Measurements from ENCODE around the gene CHN2. TPM values are rescaled to one million over a fixed set of nuclear protein-coding genes. Genes with fewer than 3 reads are reported as not detected.

Gene CHN2
- total RNA-seq, 4 donors from 2014 or later, result 8.0 to 9.8 (median 8.9) TPM

DNA sequence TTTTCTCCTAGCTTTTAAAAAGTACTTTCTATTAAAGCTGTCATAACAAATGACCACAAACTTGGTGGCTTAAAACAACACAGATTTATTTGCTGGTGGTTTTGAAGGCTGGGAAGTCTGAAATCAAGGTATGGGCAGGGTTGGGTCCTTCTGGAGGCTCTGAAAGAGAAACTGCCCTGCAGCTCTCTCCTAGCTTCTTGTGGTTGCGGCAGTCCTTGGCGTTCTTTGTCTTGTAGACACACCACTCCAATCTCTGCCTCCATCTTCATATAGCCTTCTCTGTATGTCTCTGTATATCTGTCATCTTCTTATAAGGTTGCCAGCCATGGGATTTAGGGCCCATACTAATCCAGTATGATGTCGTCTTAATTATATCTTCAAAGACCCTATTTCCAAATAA is 289.7 kb downstream of the CHN2 start:
- Histone ChIP-seq H3K27me3 (no peaks in the 10 kb centered on the region), H3K9me3 (no peaks in the 10 kb centered on the region), H3K36me3 (no peaks in the 10 kb centered on the region), H3K4me1 (peaks cover 47 to 87% (median 84%) of the 10 kb centered on the region in 4 donors), H3K27ac (replicated peaks in 1 of 4) (peak overlapping the region in 3 of 4 donors; percentile 62 to 72 (median 69)), H3K4me3 (no peak overlapping the region)
- TF ChIP-seq EP300 (IDR thresholded peaks at IDR 0.05), result no peak
- TF ChIP-seq POLR2A (IDR thresholded peaks at IDR 0.05; ENCODE audit: low read depth), result no peak
- TF ChIP-seq, protein P1, sequence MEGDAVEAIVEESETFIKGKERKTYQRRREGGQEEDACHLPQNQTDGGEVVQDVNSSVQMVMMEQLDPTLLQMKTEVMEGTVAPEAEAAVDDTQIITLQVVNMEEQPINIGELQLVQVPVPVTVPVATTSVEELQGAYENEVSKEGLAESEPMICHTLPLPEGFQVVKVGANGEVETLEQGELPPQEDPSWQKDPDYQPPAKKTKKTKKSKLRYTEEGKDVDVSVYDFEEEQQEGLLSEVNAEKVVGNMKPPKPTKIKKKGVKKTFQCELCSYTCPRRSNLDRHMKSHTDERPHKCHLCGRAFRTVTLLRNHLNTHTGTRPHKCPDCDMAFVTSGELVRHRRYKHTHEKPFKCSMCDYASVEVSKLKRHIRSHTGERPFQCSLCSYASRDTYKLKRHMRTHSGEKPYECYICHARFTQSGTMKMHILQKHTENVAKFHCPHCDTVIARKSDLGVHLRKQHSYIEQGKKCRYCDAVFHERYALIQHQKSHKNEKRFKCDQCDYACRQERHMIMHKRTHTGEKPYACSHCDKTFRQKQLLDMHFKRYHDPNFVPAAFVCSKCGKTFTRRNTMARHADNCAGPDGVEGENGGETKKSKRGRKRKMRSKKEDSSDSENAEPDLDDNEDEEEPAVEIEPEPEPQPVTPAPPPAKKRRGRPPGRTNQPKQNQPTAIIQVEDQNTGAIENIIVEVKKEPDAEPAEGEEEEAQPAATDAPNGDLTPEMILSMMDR (IDR thresholded peaks at IDR 0.05), result no peak
- no peak for TF ChIP-seq POLR2AphosphoS5 (IDR thresholded peaks at IDR 0.05)
- 88% methylated on average over 3 of the region's 3 CpGs for WGBS
- peak; percentile 50 for DNase-seq (ENCODE audit: extremely low spot score)
- intact Hi-C loops (cut with DNase I), result no loop called here

DNA sequence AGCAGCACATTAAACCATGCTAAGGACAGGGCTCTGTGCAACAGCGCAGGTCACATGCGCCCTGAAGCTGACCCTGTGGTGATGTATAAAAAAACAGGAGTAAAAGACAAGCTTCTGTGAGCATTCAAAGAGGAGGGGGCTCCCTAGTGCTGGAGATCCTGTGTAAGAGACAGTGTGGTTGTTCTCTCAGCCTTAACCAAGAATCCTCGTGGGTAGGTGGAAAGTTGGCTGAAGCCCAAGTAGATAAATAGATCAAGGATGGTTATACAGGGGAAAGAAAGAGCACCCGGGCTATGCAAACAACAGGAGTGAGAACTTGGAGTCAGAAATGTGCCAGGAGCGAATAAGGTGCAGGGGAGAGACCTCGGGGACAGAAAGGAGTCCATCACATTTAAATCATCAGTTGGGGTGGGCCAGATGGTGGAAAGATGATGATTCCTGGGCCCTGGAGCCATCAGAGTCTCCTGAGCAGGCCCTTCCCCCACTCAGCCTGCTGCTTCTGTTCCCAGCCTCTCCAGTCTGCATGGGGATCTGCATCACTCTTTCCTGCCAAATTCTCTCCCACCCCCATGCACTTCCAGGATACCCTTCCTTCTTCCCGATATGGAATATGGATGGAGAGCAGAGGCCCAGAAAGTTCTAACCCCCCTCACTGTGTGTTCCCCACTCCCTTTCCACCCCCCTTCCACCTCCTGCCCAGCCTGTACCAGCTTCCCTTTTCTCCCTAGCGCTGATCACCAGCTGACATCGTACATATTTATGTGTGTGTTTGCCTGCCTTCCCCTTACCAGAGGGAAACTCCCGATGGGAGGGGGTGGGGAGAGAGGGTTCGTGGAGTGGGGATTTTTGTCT is 291.0 kb downstream of the CHN2 start:
- Histone ChIP-seq H3K27me3 (no peaks in the 10 kb centered on the region), H3K4me3 (no peak overlapping the region), H3K27ac (replicated peaks in 1 of 4) (no peak overlapping the region), H3K9me3 (no peaks in the 10 kb centered on the region), H3K4me1 (peaks cover 37 to 79% (median 75%) of the 10 kb centered on the region in 4 donors), H3K36me3 (no peaks in the 10 kb centered on the region)
- DNase-seq (ENCODE audit: extremely low spot score), result peak; percentile 39
- 51% methylated on average over 11 of the region's 11 CpGs for WGBS
- no peak for TF ChIP-seq POLR2AphosphoS5 (IDR thresholded peaks at IDR 0.05)
- TF ChIP-seq, protein P1 (IDR thresholded peaks at IDR 0.05), result no peak
- no peak for TF ChIP-seq POLR2A (IDR thresholded peaks at IDR 0.05; ENCODE audit: low read depth)
- no peak for TF ChIP-seq EP300 (IDR thresholded peaks at IDR 0.05)
- intact Hi-C loops (cut with DNase I), result no loop called here

DNA sequence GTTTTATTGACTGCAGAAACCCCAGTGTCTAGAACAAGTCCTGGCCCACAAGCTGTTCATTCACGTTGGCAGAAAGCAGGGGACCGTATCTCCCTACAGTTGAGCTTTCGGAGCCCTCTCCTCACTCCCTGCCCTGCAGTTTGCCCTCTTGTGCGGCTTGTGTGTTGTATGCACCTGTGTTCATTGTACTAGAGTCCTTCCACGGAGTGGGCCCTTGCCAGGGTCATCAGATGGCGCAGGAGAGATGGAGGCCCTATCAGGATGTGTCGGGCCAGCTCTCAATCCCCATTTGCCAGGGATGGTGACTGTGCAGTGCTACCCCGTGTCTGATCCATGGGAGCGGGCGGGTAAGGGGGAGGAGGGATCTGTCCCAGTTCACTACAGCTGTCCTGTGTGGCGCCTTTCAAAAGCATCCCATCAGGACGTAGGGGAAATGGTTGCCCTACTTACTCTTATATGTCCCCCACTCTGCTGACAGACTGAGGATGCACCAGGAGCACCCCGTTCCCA is 291.7 kb downstream of the CHN2 start:
- Histone ChIP-seq H3K27me3 (no peaks in the 10 kb centered on the region), H3K9me3 (no peaks in the 10 kb centered on the region), H3K27ac (replicated peaks in 1 of 4) (no peak overlapping the region), H3K4me1 (peaks cover 31 to 73% (median 68%) of the 10 kb centered on the region in 4 donors), H3K36me3 (no peaks in the 10 kb centered on the region), H3K4me3 (no peak overlapping the region)
- intact Hi-C loops (cut with DNase I), result no loop called here
- TF ChIP-seq POLR2AphosphoS5 (IDR thresholded peaks at IDR 0.05) (no peak), EP300 (IDR thresholded peaks at IDR 0.05) (no peak), POLR2A (IDR thresholded peaks at IDR 0.05; ENCODE audit: low read depth) (no peak)
- TF ChIP-seq, protein P1 (IDR thresholded peaks at IDR 0.05), result no peak
- DNase-seq (ENCODE audit: extremely low spot score), result peak; percentile 86
- 86% methylated on average over 13 of the region's 13 CpGs for WGBS

DNA sequence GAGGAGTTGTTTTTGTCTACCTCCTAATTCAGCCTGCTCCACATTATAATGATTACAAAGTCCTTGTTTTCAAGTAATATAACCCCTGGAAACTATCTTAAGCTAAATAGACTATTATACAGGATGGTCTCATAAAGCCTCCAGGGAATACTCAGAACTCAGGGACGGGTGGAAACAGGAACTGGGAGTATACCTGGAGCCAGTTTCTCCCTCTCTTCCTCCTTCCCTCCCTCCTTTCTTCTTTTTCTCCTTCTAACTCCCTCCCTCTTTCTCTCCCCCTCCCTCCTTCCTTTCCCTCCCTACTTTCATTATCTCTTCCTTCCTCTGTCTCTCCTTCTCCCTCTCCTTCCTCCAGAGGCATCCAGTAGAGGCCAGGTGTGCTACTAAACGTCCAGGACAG is 292.8 kb downstream of the CHN2 start:
- no peaks in the 10 kb centered on the region for H3K9me3 ChIP-seq
- intact Hi-C loops (cut with DNase I), result no loop called here
- no peak overlapping the region for H3K4me3 ChIP-seq
- TF ChIP-seq, protein P1 (IDR thresholded peaks at IDR 0.05), result no peak
- no peak for TF ChIP-seq POLR2AphosphoS5 (IDR thresholded peaks at IDR 0.05)
- TF ChIP-seq EP300 (IDR thresholded peaks at IDR 0.05), result no peak
- no peak for TF ChIP-seq POLR2A (IDR thresholded peaks at IDR 0.05; ENCODE audit: low read depth)
- H3K4me1 ChIP-seq, result peaks cover 20 to 61% (median 57%) of the 10 kb centered on the region in 4 donors
- no peaks in the 10 kb centered on the region for H3K27me3 ChIP-seq
- DNase-seq (ENCODE audit: extremely low spot score), result no peak
- peak overlapping the region in 1 of 4 donors; percentile 41 for H3K27ac ChIP-seq (replicated peaks in 1 of 4)
- 34% methylated on average over 2 of the region's 2 CpGs for WGBS
- H3K36me3 ChIP-seq, result no peaks in the 10 kb centered on the region
